Erythroblast (primary cell): ENCODE results near the gene PLA2G6.

Source experiments
- GATA1 ChIP-seq: IDR thresholded peaks from 2 replicates; pipeline ENCODE4 v1.6.1; 2011; ENCODE audit warnings: low read depth, mild to moderate bottlenecking, control low read depth, low read length, moderate library complexity
- POLR2A ChIP-seq: IDR thresholded peaks from 2 replicates; pipeline ENCODE4 v1.6.1; 2011; ENCODE audit warnings: mild to moderate bottlenecking, low read length

GRCh38 chr22:38165922-38166593 lies 15.6 kb downstream of the PLA2G6 start:
- no peak for TF ChIP-seq POLR2A
- TF ChIP-seq GATA1, result no peak
